IPS DF 4.7 (cell line): ENCODE measurements around the gene KLF7.

Experiments
- DNase-seq: peaks from one replicate; pipeline ENCODE4 v3.0.0-alpha.2; 2013; ENCODE audit warnings: low spot score; ENCODE audit errors: extremely low read depth

Gene KLF7

DNA sequence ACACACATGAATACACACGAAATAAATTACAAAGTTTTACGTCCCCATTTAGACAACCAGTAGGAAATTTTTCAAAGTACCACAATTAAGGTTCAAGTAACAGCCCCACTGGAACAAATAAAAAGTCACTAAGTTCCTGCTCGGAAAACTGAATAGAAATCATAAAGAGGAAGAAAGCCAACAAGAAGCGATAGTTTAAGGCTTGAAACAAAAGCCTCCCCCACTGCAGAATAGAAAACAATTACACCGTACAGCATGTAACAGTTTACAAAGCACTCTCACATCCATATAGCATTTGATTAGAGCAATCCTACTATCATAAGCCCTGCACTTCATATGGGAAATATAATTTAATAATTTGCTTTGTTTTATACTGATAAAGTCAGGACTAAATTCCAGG, 15.5 kb downstream of the KLF7 start:
- no peak for DNase-seq

DNA sequence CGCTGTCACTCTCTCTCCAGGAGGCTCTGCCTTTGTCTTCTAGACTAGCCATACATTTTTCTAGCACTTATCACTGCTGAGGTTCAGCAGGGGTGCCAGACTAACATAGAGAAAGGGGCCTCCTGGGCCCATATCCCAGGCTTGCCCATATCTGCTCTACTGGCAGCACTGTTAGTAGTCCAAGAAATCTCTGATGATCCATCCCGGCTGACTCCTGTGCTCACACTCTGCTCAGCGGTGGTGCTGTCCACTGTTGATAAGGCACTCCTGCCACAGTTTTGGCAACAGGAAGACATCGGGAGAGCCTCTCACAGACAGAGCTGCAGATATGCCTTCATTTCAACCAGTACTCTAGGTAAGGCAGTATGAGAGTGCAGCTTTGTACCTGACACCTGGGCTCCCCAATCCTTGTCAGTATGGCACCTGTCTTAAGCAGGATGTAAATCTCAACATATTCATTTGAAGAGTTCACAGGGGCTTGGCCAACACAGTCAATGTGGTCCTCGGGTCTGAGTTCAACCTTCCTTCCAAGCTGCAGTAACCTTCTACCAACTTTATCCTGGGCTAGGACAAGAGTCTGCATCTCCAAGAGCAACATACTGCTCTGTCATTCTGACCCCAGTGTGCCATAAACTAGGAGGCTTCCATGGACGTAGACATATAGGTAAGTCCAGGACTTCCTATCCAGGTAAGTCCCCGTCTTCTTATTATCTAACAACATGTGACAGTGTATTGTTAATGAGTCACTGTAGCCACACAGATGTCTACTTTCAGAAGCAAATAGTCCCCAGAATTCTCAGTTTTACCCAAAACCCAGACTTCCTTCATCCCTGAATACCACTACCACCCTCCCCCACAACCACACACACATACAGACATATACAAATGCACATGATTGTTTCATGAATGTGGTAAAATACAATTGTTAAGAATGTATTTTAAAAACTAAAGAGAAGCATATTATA, 16.2 kb downstream of the KLF7 start:
- no peak for DNase-seq

DNA sequence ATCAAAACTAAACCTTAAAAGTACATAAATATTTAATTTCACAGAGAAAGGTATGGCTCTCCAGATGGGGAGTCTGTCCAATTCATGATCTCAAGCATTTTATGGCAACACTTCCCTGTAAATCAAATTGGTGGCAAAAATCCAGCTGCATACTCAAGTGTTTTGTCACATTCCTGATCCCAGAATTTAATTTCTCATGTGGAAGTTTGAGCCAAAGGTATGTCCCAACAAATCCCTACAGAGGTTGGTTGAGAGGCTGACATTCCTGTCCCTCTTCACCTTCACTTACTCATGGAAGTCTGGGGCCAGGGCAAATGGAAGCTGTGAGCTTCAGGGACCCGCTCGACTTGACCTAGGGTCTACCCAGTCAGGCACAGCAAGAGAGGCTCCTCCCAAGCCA, 17.7 kb downstream of the KLF7 start:
- DNase-seq = no peak

DNA sequence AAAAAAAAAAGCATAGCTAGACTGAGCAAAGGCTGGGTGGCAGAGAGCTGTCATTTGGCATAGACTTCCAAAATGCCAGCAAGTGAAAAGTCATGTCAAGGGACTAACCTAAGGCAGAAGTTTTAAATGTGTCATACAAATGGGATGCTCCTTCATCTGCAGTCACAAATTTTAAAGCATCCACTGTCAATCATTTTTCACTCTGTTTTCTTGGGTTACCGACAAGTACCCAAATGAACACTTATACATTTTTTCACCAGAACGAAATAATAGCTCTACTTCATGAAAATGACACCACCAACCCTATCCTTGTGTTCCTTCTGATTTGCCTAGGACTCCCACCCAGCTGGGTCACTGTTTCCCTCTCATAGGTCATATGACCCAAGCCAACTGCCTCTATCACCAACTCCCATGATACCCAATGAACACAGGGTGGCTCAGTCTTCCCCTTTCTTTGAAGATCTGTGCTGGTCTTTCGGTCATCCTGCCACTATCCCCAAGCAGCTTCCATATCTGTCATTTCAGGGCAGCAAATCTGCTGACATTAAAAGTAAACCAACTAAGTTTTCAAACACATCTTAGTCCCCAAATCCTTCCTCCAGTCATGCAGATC, 21.5 kb downstream of the KLF7 start:
- no peak for DNase-seq

DNA sequence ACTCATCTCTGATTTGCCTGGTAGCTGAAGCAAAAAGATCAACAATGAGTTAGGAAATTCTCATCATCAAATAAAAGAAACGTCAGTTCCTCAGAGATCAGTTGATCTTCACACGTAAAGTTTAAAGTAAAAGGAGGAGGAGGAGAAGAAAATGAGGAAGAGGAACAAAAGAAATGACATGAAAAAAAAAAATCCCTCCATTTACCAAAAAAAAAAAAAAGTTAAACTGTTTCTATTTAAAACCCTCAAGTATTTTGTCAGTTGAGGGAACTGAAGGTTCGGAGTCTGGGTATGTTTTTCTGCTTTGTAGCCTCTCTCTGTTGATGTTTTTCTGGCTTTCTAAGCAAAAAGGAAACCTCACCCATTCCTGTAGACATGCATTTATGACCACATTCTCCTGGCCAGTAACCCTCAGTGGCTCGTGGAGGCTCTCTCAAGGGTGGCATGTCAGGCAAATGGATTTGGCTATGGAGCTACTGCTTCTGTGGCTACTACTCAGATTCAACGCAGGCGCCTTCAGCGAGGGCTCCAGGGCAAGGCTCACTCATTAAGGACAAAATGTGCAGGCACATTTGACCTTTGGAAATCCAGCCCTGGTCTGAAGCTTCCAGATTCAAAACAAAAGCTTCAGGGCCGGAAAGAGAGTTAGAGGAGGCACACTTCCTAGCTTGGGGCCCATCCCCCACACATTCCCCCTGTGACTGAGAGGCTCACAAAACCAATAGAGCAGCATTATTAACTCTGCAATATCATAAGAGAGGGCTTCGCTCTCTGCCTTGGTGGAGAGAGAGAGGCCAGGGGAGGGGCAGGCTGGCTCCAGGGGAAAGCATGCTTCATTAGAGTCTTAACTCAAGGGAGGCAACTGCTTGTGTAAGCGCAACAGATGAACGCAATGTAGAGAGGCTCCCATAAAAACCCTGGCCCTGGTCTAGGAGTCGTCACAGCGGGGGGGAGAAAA, 22.3 kb downstream of the KLF7 start:
- no peak for DNase-seq

DNA sequence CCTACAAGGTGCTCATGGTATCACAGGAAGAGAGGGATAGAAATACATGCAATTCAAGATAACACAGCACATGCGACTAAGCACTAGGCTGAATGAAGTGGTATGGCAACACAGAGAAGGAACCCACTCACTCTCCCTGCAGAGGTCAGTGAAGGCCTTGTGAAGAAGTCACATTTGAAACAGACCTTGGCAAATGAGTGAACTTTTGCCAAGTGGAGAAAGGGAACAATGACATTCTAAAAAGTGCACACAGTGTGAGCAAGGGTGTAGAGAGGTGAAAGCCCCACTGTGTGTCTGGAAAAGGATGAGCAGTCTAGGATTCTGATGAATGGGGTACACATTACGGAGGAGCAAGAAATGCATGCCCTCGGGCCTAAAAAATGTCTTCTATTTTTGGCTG, 23.3 kb downstream of the KLF7 start:
- DNase-seq = no peak

DNA sequence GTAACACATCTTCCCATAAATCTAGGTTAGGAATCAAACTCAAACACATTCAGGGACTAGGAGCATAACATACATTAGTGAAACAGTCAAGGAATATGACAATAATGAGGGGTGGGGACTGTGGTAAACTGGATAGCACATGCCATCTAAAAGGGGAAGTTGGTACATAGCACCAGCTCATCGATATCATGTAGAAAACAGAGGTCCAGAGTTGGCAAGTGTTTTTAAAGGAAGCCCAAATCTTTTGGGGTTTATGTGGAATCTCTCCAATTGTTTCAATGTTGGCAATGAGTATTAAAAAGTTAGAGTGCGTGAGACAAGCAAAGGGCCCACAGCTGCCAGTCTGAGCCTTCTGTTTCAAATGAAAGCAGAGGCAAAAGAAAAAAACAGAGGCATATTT, 24.4 kb downstream of the KLF7 start:
- DNase-seq = no peak

DNA sequence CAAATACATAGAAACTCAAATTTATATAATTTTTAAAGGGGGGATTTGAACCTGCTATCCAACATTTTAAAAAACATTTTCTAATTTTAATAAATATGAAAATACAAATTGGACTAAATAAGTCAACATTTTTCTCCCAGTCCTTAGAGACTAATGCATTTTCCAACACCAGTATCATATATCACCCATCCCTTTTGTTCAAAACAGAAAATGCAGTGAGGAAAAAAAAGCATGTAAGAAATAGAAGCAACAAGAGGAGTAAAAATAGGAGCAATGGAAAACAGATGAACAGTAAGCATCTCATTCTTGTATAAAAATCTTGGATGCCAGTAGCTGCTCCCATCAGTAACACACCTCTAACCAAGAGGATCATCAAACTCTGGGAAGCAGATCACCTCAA, 25.5 kb downstream of the KLF7 start:
- DNase-seq = no peak

DNA sequence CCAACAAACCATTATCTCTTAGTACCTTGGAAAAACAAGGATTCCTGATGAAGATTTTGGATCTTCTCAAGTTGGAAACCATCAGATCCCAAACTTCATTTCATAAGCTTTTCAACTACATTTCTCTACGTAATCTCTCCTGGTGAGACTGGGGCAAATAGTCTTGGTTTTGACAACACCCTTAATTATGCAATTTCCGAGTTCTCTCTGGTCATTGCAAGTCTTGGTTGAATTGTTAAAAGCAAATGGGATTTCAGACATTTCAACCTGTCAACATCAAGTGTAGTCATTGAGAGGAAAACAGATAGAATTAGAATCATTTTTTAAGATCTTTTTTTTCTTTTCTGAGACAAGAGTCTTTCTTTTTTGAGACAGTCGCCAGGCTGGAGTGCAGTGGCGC, 26.2 kb downstream of the KLF7 start:
- DNase-seq = no peak

DNA sequence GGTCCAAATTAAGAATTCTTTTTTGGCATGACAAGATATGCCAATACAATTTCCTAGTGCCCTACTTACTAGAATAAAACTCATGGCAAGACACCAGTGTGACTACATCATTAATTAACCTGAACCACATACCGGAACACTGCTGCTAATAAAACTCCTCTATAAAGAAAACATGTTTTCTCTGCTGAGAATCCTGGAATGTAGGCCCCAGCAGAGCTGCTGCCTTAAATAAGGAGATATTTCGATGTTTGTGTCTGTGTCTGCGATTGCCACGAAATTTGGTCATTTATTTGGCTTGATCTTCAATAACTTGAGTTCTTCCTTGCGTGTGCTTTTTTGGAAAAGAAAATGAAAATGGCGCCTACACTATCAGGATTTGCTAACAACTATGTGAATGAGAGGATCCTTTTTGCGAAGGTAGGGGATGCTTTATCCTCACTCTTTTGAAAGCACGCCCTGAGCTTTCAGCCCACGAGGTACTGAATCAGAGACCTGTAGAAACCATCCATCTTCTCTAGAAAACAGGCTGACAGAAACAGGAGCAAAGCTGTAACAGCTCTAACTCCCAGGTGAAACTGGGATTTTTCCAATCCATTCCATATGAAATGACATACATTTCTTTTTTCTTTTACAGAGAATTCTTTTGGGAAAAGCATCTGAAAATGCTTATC, 27.0 kb downstream of the KLF7 start:
- DNase-seq = no peak

DNA sequence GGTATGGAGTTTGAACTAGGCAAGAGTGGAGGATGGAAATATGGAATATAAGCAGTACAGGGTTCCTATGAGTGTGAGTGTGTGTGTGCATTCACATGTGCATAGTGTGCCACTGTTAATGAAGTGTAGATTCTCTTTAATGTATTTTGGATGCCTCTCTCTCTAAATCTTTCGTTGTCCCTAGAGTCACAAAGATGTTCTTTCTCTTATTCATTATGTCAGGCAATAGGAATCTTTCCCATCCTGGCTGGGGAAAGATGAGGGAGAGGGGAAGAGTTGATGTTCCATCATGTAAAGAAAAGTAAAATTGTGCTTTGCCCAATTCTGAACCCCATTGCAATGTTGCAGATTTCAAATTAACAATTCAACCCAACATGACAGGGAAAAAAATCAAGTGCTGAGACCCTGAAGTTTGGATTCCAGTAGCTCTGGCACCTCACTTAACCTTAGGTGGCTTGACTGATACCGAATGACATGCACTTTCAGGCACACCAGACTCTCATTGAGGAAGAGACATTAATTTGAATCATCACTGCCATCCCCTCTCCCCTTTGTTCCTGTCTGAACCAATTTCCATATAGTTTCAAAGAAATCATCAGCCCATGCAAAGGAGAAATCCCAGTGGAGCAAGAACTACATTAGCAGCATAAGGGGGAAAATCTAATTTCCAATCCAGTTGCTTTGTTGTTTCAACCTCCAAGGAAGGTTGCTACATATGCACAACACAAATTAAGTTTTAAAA, 28.0 kb downstream of the KLF7 start:
- DNase-seq = no peak

DNA sequence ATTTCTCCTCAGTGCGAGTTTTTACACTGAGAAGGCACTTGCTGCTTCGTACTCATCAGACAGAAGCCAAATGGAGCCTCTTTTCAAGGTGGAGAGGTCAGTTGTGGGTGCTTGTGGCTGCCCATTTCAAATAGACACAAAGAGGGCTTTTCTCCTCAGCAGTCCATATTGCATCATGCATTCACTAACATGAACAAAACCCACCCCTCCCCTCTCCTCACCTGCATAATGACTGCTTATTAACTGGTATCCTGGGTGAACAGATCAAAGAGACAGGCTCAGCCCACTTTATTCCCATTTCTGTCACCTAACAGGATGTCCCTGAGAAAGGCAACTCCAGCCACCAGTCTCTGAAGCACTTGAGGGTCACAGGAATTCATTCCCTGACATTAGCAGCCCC, 28.9 kb downstream of the KLF7 start:
- no peak for DNase-seq

DNA sequence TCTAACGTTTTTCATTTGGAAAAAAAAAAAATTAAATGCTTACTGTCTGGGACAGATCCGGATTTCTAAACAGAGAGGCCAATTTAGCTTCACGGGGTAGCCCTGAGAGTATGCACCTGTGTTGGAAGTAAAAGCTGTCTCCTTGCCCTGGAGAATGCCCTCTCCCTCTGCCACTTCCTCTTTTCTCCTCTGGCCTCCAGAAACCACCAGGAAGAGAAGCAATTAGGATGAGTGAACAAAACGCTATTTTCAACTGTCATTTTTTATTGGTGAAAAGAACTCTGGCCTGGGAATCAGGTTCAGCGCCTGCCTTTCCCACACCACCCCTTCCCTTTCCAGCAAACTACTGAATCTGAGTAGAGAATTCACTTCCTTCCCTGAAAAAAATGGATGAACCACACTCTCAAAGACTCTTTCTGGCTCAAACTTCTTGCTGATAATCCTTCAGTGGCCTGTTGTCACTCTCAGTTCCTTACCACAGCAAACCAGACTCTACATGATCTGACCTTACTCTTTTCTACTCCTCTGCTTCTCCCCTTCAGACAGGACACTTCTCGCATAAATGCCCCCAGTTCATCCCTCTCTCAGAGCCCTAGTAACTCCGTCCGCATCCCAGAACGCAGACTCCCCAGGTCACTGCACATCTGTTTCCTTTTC, 29.8 kb downstream of the KLF7 start:
- DNase-seq = no peak

DNA sequence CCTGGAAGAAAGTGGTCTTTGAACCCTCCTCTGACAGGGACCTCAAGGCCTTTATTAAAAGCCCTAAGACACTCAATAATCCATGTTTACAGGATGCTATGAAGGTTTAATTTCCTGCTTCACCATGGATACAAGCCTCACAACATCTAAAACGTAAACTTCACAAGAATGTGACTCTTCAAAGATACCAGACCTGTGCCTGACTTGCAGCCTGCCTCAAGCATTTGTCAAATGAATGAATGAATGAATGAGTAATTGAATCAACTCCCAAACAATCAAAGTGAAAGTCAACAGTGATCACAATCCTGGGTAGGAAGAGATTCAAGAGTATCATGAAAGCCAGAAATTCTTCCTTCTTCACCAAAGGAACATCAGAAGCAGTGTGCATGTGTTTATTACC, 30.4 kb downstream of the KLF7 start:
- DNase-seq = no peak

DNA sequence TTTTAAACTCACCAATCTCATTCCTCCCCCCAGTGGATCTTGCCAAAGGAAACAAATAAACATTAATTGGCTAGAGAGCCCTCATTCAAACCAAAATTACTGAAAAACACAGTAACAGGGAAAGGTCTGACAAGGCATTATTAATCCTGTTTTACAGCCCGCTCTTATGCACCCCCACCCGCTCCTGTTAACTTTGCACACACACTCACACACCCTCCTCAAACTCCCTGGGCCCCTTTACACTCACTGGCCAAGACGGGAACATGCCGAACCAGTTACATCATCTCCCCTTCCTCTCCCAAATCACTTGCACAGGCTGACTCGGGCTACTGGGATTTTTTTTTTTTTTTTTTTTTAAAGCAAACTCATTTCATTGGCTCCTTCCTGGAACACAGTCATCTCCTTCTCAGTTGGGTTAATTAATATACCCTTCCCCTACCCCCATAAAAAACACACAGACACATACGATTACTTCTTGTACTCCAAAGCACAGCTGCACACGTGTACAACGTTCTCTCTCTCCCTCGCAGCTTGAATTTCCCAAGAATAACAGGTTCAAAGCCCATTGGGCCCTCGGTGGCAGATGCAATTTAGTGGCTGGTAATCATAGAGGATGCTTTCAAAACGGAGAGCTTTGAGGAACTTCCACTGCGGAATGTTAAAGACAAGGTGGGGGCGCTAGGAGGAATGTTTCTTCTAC, 31.8 kb downstream of the KLF7 start:
- no peak for DNase-seq

DNA sequence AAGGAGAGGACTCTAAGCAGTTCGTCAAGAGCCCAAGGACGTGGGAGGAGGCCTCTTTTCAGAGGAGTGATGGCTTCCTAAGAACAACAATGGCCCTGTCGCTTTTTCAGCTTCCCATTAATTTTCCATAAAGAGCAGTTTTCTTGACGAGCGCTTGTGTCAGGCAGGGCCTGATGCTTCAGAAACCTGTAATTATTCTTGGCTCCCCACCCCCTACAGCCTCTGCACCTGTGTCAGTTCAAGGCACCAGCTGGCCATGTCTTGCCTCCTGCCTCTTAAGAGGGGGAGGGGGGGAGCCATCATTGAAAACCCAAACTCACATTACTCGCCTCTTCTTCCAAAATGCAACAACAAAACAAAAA, 32.3 kb downstream of the KLF7 start:
- no peak for DNase-seq

DNA sequence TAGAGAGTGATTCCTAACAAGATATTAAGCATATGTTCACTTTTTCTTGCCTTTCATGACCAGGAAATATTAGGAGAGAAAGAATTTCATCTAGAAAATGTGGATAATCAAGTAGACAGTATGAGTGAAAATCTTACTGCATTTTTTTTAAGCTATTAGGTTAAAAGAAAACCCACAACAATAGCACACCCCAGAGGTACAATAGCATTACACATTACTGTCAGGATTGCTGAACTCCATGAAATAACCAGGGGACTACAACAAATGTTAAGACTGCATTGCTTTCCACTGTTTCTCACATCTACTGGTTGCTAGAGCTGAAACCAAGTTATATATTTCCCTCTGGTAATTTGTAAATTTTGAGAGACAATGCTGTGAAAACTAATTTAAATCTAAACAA, 33.7 kb downstream of the KLF7 start:
- no peak for DNase-seq

DNA sequence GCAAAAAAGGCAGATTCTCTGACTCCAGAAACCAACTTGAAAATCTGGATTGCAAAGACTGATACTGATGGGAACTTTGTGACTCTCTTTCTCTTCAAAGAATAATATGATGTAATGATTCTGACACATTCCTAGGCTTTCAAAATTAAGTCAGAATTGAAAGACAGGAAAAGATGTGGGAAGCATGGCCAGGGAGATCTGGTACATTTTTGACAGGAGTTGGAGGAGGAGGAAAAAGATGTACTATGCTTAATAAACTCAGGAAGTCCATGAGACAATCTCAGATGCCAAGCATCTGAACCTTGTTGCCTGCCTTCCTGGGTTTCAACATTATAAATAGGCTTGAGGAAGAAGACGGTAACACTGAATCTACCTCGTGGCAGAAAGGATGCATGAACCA, 34.2 kb downstream of the KLF7 start:
- DNase-seq = no peak

DNA sequence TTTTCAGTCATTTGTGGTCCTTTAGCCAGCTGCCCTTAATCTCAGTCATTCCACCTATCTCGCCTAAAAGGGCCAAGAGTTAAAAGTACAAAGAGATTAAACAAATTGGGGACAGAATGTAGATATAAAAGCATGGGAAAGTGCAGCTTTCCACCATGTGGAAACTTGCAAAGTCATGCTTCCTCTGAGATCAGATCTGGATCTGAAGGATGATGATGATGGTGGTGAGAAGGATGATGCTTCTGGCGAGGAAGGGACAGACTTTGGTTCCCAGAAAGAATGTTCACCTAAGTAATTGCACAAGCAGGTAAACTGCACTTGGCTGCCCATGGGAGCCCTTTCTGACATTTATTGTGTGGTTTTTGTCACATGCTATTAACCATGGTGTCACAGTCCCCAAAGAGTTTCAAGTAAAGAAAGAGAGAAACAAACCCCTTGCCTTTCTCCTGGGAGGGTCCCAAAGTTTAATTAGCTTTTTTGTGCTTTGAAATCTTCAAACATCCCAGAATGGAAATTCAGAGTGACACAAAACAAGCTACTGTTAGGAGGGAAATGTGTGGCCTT, 34.7 kb downstream of the KLF7 start:
- DNase-seq = no peak
